GM19438 (cell line): ENCODE results near the gene SPATA13.

Source experiments
- ATAC-seq: cut with Tn5 transposase; IDR thresholded peaks from one replicate; pipeline ENCODE4 v1.9.1; 2021; ENCODE audit warnings: low read depth; ENCODE audit not compliant: unreplicated experiment

Gene SPATA13

GRCh38 chr13:24165746-24166145 lies 5.2 kb downstream of the SPATA13 start:
- no peak for ATAC-seq

DNA sequence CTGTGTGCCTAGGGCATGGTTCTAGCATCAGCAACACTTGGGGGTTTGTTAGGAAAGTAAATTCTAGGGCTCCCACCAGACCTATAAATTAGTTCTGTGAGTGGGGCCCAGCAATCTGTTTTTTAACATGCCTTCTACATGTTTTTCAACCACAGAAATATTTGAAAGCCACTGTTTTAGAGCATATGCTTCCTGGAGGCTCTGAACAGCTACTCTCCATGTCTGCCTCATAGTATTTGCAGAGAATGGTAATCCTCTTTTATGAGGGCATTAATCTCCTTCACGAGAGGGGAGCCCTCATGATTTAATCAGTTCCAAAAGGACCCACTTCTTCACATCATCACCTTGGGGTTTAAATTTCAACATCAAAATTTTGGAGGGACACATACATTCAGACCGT lies 6.0 kb downstream of the SPATA13 start:
- no peak for ATAC-seq

DNA sequence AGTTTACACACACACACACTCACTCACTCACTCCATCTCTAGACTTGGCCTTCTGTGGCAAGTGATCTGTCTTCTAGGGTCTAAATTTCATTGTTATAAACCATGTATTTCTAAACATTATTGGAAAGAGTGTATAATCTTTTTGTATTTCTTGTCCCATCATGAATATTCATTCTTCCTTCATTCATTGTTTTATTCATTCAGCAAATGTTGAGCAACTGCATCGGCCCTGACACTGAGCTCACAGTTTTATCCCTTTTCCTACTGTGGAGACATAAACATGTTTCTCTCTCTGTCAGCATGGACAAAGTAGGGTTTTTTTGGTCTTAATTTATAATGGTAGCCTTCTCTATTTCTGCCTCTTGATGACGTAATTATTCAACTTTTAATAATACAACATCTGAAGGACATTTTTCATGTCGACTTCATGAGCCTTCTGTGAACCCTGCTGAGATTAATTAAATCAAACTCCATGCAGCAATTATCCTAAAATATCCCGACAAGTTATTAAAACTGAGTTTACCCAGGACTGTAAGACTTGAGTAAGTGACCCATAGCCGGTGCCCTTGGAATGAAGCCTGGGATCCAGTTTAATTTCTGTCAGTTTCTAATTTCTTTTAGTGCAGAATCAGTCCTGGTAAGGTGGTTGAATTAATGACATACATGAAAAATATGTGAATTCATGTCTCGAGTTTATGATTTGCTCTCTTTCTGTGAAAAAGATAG lies 7.3 kb downstream of the SPATA13 start:
- ATAC-seq, result no peak

- no peak for ATAC-seq
Measured at GRCh38 chr13:24168392-24168750, 7.9 kb downstream of the SPATA13 start.

DNA sequence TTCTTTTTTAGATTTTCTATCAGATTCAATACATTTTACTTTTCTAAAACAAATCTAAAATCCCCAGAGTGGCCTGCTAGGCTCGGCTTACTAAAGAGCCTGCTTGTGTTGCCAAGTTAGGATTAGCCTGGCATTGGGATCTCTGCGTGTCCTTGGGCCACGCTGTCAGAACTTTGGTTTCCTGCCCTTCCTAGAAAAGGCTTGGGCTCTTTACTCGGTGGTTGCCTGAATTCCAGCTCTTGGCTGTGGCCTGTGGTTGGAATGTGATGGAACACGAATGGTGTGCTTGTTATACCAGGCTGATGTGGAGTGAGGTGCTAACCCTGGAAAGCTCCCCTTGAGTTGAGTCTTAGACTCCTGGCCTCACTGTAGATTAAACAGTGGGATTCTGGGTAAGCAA lies 8.5 kb downstream of the SPATA13 start:
- ATAC-seq, result no peak

- ATAC-seq, result no peak
Measured at GRCh38 chr13:24172071-24172470, 11.6 kb downstream of the SPATA13 start.

DNA sequence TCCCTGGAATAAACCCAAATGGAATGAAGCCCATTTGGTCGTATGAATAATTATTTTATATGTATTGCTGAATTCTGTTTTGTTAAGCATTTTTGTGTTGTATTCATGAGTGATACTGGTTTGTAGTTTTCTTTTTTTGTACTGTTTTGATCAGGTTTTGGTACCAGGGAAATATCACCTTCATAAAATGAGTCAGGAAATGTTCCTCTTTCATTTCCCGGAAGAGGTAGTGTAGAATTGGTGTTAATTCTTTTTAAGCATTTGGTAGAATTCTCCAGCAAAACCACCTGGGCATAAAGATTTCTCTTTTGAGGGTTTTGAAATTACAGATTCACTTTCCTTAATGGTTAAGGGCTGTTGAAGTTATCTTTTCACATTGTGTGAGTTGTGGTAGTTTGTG lies 13.3 kb downstream of the SPATA13 start:
- ATAC-seq, result no peak

DNA sequence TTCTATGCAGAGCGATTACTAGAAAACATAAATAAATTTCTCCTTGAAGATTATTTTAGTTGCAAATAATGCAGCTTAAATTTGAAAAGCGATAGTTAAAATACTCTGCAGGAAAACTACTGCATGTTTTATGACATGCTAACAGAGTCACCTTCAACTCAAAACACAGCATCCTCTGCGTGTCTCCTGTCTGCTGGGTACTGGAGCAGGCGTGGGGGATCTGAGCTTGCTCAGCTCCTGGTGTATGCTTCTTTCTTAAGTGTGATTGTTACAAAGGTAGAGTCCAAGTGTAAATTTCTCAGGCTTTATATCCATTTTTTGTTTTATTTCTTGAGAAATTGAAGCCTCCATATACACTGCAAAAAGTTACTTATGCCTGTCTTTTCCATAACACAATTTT lies 15.3 kb downstream of the SPATA13 start:
- no peak for ATAC-seq

- ATAC-seq, result no peak
Measured at GRCh38 chr13:24176351-24177101, 16.0 kb downstream of the SPATA13 start.

GRCh38 chr13:24178847-24179485 lies 18.4 kb downstream of the SPATA13 start:
- ATAC-seq, result no peak

GRCh38 chr13:24179486-24179850 lies 18.9 kb downstream of the SPATA13 start:
- ATAC-seq, result no peak

GRCh38 chr13:24180750-24181377 lies 20.3 kb downstream of the SPATA13 start:
- no peak for ATAC-seq

- ATAC-seq, result no peak
Measured at GRCh38 chr13:24181991-24182702, 21.6 kb downstream of the SPATA13 start.

GRCh38 chr13:24182703-24183081 lies 22.2 kb downstream of the SPATA13 start:
- no peak for ATAC-seq

- no peak for ATAC-seq
Measured at GRCh38 chr13:24183741-24184182, 23.2 kb downstream of the SPATA13 start.

DNA sequence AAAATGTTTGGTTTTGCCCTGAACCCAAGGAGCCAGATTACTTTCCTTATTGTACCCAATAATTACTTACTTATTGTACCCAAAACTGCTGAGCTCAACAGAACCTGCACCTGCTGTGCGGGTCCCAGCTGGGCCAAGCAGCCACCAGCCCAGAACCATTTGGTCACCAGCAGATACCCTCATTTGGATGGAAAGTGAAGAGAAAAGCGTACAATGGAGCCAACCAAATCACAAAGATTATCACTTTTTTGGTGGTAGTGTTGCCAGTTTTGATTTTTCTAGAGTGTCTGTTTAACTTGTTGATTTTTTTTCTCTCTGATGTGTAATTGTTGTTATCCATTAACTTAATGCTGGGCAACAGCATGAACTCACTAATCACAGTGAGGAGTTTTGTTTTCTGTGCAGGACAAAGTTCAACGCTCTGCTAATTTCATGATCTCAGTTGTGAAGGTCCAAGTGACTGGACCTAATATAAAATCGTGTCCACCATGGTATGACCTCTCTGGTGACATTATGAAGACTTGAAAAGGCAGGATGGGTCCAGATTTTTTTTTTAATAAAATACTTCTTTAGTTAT lies 23.8 kb downstream of the SPATA13 start:
- ATAC-seq, result no peak

GRCh38 chr13:24184882-24185281 lies 24.4 kb downstream of the SPATA13 start:
- ATAC-seq, result no peak

DNA sequence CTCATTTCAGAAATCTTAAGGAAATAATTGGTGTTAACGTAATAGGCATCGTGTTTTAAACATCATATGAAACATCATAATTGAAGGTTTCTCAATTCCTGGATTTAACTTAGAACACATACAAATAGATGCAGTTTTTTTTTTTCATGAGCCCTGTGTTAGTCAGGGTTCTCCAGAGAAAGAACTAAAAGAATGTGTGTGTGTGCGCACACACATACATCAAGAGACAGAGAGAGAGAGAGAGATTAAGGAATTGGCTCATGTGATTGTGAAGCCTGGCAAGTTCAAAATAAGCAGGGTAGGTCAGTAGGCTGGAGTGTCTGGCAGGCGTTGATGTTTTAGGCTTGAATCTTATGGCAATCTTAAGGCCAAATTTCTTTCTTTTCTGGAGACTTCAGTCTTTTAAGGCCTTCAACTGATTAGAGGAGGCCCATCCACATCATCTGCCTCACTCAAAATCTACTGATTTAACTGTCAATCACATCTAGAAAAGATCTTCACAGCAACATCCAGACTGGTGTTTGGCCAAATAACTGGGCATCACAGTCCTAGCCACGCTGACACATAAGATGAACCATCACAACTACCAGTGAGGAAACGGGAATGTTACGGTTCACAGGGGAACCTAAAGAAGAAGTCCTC lies 25.2 kb downstream of the SPATA13 start:
- no peak for ATAC-seq

GRCh38 chr13:24187185-24187584 lies 26.7 kb downstream of the SPATA13 start:
- ATAC-seq, result no peak
